GM19238 (cell line): Measurements from ENCODE around the gene TXNDC17.
"Not testable (repeated sequence)": the region's sequence is repeated elsewhere in the genome, so short reads cannot be mapped to it uniquely, and the experiment has no call there.

Source experiments
- DNase-seq: peaks from one replicate; pipeline ENCODE4 v3.0.0; 2011; ENCODE audit warnings: low spot score; ENCODE audit not compliant: insufficient read length

The TXNDC17 gene

GRCh38 chr17:6640536-6641246 is at the start of gene TXNDC17, which contains the start of gene KIAA0753:
Gene TXNDC17, plus strand, starts transcription at chr17:6641060. Its CDS starts 23 bp downstream, at chr17:6641083.
Gene KIAA0753, minus strand, starts transcription at chr17:6640711. Its CDS starts 5,608 bp downstream, at chr17:6635103.
- peak; percentile 77 for DNase-seq

GRCh38 chr17:6591599-6592158 is 49.2 kb upstream of the TXNDC17 start:
- DNase-seq: no peak

GRCh38 chr17:6592173-6592572 is 48.7 kb upstream of the TXNDC17 start:
- no peak for DNase-seq

GRCh38 chr17:6593371-6593770 is 47.5 kb upstream of the TXNDC17 start:
- not testable (repeated sequence) for DNase-seq

- no peak for DNase-seq
These were observed 44.8 kb upstream of the TXNDC17 start for GRCh38 chr17:6596081-6596480.

- no peak for DNase-seq
These were observed 44.3 kb upstream of the TXNDC17 start for GRCh38 chr17:6596511-6596910.

GRCh38 chr17:6596941-6597340 is 43.9 kb upstream of the TXNDC17 start:
- DNase-seq: no peak

GRCh38 chr17:6597727-6598126 is 43.1 kb upstream of the TXNDC17 start:
- DNase-seq: no peak

- DNase-seq: no peak
These were observed 41.5 kb upstream of the TXNDC17 start for GRCh38 chr17:6599364-6599763.

- no peak for DNase-seq
These were observed 38.7 kb upstream of the TXNDC17 start for GRCh38 chr17:6602141-6602540.

GRCh38 chr17:6603744-6604325 is 37.0 kb upstream of the TXNDC17 start:
- no peak for DNase-seq

GRCh38 chr17:6605142-6605541 is 35.7 kb upstream of the TXNDC17 start:
- no peak for DNase-seq

- no peak for DNase-seq
These were observed 32.5 kb upstream of the TXNDC17 start for GRCh38 chr17:6608321-6608720.

- DNase-seq: no peak
These were observed 30.8 kb upstream of the TXNDC17 start for GRCh38 chr17:6610011-6610410.

GRCh38 chr17:6611231-6611630 is 29.6 kb upstream of the TXNDC17 start:
- no peak for DNase-seq

- DNase-seq: no peak
These were observed 16.9 kb upstream of the TXNDC17 start for GRCh38 chr17:6623941-6624340.

- no peak for DNase-seq
These were observed 14.2 kb upstream of the TXNDC17 start for GRCh38 chr17:6626616-6627015.

GRCh38 chr17:6627019-6627418 is 13.8 kb upstream of the TXNDC17 start:
- no peak for DNase-seq

- DNase-seq: no peak
These were observed 10.5 kb upstream of the TXNDC17 start for GRCh38 chr17:6630390-6630789.

- DNase-seq: no peak
These were observed 8.3 kb upstream of the TXNDC17 start for GRCh38 chr17:6632530-6632929.

GRCh38 chr17:6633263-6633662 is 7.6 kb upstream of the TXNDC17 start:
- no peak for DNase-seq

- DNase-seq: no peak
These were observed 4.8 kb upstream of the TXNDC17 start for GRCh38 chr17:6636105-6636504.
